GM13976 (cell line): ENCODE data around the gene PER1.
A peak's percentile ranks its signal among the peaks of the same experiment; 100 is the strongest.

Source experiments
- DNase-seq: peaks from one replicate; pipeline ENCODE4 v3.0.0; 2012; ENCODE audit warnings: low spot score
- CTCF ChIP-seq: IDR thresholded peaks from 2 replicates; pipeline ENCODE4 v1.5.1; 2012; ENCODE audit warnings: borderline replicate concordance, mild to moderate bottlenecking; ENCODE audit not compliant: insufficient read depth; ENCODE audit errors: extremely low read depth, missing control alignments, control extremely low read depth
- in situ Hi-C: fragments of 300-500 bp; cut with MboI; formaldehyde crosslinking; loops from one replicate; pipeline ENCODE4 v1.12.0; 2022; ENCODE audit warnings: low sequenced_read_pairs, mixed read lengths, inconsistent platforms; ENCODE audit not compliant: unreplicated experiment

The PER1 gene

GRCh38 chr17:8160741-8161221 is 8.6 kb upstream of the PER1 start:
- no peak for TF ChIP-seq CTCF
- in situ Hi-C loops, result no loop called here
- DNase-seq, result no peak

- in situ Hi-C loops, result no loop called here
- no peak for TF ChIP-seq CTCF
- no peak for DNase-seq
Observed at GRCh38 chr17:8160224-8160577, 8.0 kb upstream of the PER1 start.

- DNase-seq, result no peak
- in situ Hi-C loops, result no loop called here
- no peak for TF ChIP-seq CTCF
Observed at GRCh38 chr17:8159459-8160223, 7.4 kb upstream of the PER1 start.

GRCh38 chr17:8159032-8159400 is 6.8 kb upstream of the PER1 start:
- no peak for TF ChIP-seq CTCF
- in situ Hi-C loops, result no loop called here
- DNase-seq, result no peak

- in situ Hi-C loops, result no loop called here
- peak; percentile 86 for TF ChIP-seq CTCF
- peak; percentile 84 for DNase-seq
Observed at GRCh38 chr17:8158267-8159031, 6.2 kb upstream of the PER1 start.

- TF ChIP-seq CTCF, result no peak
- in situ Hi-C loops, result no loop called here
- DNase-seq, result peak; percentile 97
Observed at GRCh38 chr17:8156246-8156992, 4.2 kb upstream of the PER1 start.
